ENCODE measurements around the gene SPCS1.
A peak's percentile ranks its signal among the peaks of the same experiment; 100 is the strongest.

The SPCS1 gene

GRCh38 chr3:52721002-52721729 lies 15.3 kb downstream of the SPCS1 start:
- H3K4me3 ChIP-seq (ENCODE audit: low read depth, low read length) = no peak overlapping the region
- WGBS (ENCODE audit: extremely low coverage, insufficient coverage, insufficient read length) = no CpG with 5 or more reads among the region's 6 CpGs
- H3K14ac ChIP-seq (ENCODE audit: low read length) = no peak overlapping the region
- H3K4me2 ChIP-seq (ENCODE audit: low read length) = no peak overlapping the region
- H3K27me3 ChIP-seq (ENCODE audit: insufficient read depth, low read length) = no peaks in the 10 kb centered on the region
- no peaks in the 10 kb centered on the region for H3K79me1 ChIP-seq (ENCODE audit: low read length)
- H4K12ac ChIP-seq (ENCODE audit: low read depth, low read length) = no peak overlapping the region
- DNase-seq = no peak
- no peak overlapping the region for H4K8ac ChIP-seq (ENCODE audit: low read depth, low read length)
- no peak overlapping the region for H3K4ac ChIP-seq (ENCODE audit: low read depth, low read length)
- no peaks in the 10 kb centered on the region for H3K9me3 ChIP-seq (ENCODE audit: insufficient read depth, low read depth, low read length)
- no peak overlapping the region for H4K91ac ChIP-seq (ENCODE audit: low read depth, low read length)
- no peak overlapping the region for H2BK5ac ChIP-seq (ENCODE audit: low read depth, low read length, poor library complexity)
- no peak overlapping the region for H3K23ac ChIP-seq (ENCODE audit: low read length)
- peaks cover 3 to 5% of the 10 kb centered on the region in 2 experiments for H3K4me1 ChIP-seq (ENCODE audit: control insufficient read depth in 1 of 2, insufficient read depth in 2 of 2, low read length in 2 of 2)
- H3K27ac ChIP-seq (ENCODE audit: low read depth, low read length) = peak overlapping the region; percentile 39
- H2AFZ ChIP-seq (ENCODE audit: insufficient read depth, low read length, poor library complexity) = no peak overlapping the region
- no peaks in the 10 kb centered on the region for H3K79me2 ChIP-seq (ENCODE audit: control insufficient read depth, insufficient read depth, low read length, poor library complexity)
- no peak overlapping the region for H3K9ac ChIP-seq (ENCODE audit: low read length)
- no peak overlapping the region for H2BK120ac ChIP-seq (ENCODE audit: insufficient read depth, low read length, poor library complexity)
- H3K36me3 ChIP-seq (ENCODE audit: control insufficient read depth in 1 of 2, insufficient read depth in 2 of 2, low read length in 2 of 2) = no peaks in the 10 kb centered on the region
- no peak overlapping the region for H2AK5ac ChIP-seq (ENCODE audit: low read length)
- H3K18ac ChIP-seq (ENCODE audit: low read length) = no peak overlapping the region
- H2BK12ac ChIP-seq (ENCODE audit: low read length) = no peak overlapping the region

- Histone ChIP-seq H2BK12ac (ENCODE audit: low read length) (no peak overlapping the region), H2BK5ac (ENCODE audit: low read depth, low read length, poor library complexity) (no peak overlapping the region), H4K8ac (ENCODE audit: low read depth, low read length) (no peak overlapping the region), H3K4me3 (ENCODE audit: low read depth, low read length) (no peak overlapping the region), H3K27me3 (ENCODE audit: insufficient read depth, low read length) (no peaks in the 10 kb centered on the region), H3K4me1 (ENCODE audit: control insufficient read depth in 1 of 2, insufficient read depth in 2 of 2, low read length in 2 of 2) (peaks cover 3 to 5% of the 10 kb centered on the region in 2 experiments), H3K4me2 (ENCODE audit: low read length) (no peak overlapping the region), H3K4ac (ENCODE audit: low read depth, low read length) (no peak overlapping the region), H4K91ac (ENCODE audit: low read depth, low read length) (no peak overlapping the region), H3K23ac (ENCODE audit: low read length) (no peak overlapping the region), H3K18ac (ENCODE audit: low read length) (no peak overlapping the region), H2BK120ac (ENCODE audit: insufficient read depth, low read length, poor library complexity) (peak overlapping the region; percentile 38), H3K14ac (ENCODE audit: low read length) (no peak overlapping the region), H4K12ac (ENCODE audit: low read depth, low read length) (no peak overlapping the region), H2AFZ (ENCODE audit: insufficient read depth, low read length, poor library complexity) (no peak overlapping the region), H3K79me2 (ENCODE audit: control insufficient read depth, insufficient read depth, low read length, poor library complexity) (no peaks in the 10 kb centered on the region), H3K36me3 (ENCODE audit: control insufficient read depth in 1 of 2, insufficient read depth in 2 of 2, low read length in 2 of 2) (no peaks in the 10 kb centered on the region), H3K9me3 (ENCODE audit: insufficient read depth, low read depth, low read length) (no peaks in the 10 kb centered on the region), H3K9ac (ENCODE audit: low read length) (no peak overlapping the region), H2AK5ac (ENCODE audit: low read length) (no peak overlapping the region), H3K27ac (ENCODE audit: low read depth, low read length) (no peak overlapping the region), H3K79me1 (ENCODE audit: low read length) (no peaks in the 10 kb centered on the region)
- WGBS (ENCODE audit: extremely low coverage, insufficient coverage, insufficient read length) = no CpG with 5 or more reads among the region's 1 CpG
- DNase-seq = no peak
Measured at GRCh38 chr3:52721730-52722008, 15.8 kb downstream of the SPCS1 start.

DNA sequence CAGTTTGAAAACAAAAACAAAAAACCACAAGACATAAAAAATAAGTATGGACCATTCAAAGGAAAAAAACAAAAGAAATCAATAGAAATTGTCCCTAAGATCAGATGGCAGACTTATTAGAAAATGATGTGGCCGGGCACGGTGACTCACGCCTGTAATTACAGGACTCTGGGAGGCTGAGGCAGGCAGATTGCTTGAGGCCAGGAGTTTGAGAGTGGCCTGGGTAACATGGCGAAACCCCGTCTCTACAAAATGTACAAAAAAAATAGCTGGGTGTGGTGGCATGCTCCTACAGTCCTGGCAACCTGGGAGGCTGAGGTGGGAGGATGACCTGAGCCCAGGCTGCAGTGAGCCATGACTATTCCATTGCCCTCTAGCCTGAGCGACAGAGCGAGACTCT lies 16.6 kb downstream of the SPCS1 start:
- Histone ChIP-seq H3K9me3 (ENCODE audit: insufficient read depth, low read depth, low read length) (no peaks in the 10 kb centered on the region), H3K4me2 (ENCODE audit: low read length) (no peak overlapping the region), H3K18ac (ENCODE audit: low read length) (no peak overlapping the region), H2AFZ (ENCODE audit: insufficient read depth, low read length, poor library complexity) (no peak overlapping the region), H3K27ac (ENCODE audit: low read depth, low read length) (no peak overlapping the region), H3K4me1 (ENCODE audit: control insufficient read depth in 1 of 2, insufficient read depth in 2 of 2, low read length in 2 of 2) (peaks cover 3 to 5% of the 10 kb centered on the region in 2 experiments), H4K8ac (ENCODE audit: low read depth, low read length) (no peak overlapping the region), H3K23ac (ENCODE audit: low read length) (no peak overlapping the region), H3K79me2 (ENCODE audit: control insufficient read depth, insufficient read depth, low read length, poor library complexity) (no peaks in the 10 kb centered on the region), H2AK5ac (ENCODE audit: low read length) (no peak overlapping the region), H3K27me3 (ENCODE audit: insufficient read depth, low read length) (no peaks in the 10 kb centered on the region), H3K4me3 (ENCODE audit: low read depth, low read length) (no peak overlapping the region), H4K12ac (ENCODE audit: low read depth, low read length) (no peak overlapping the region), H4K91ac (ENCODE audit: low read depth, low read length) (no peak overlapping the region), H2BK120ac (ENCODE audit: insufficient read depth, low read length, poor library complexity) (no peak overlapping the region), H3K14ac (ENCODE audit: low read length) (no peak overlapping the region), H3K36me3 (ENCODE audit: control insufficient read depth in 1 of 2, insufficient read depth in 2 of 2, low read length in 2 of 2) (peaks cover 0 to 2% of the 10 kb centered on the region in 2 experiments), H3K4ac (ENCODE audit: low read depth, low read length) (no peak overlapping the region), H2BK5ac (ENCODE audit: low read depth, low read length, poor library complexity) (no peak overlapping the region), H3K9ac (ENCODE audit: low read length) (no peak overlapping the region), H2BK12ac (ENCODE audit: low read length) (no peak overlapping the region), H3K79me1 (ENCODE audit: low read length) (no peaks in the 10 kb centered on the region)
- DNase-seq = peak; percentile 30 to 51
- WGBS (ENCODE audit: extremely low coverage, insufficient coverage, insufficient read length) = no CpG with 5 or more reads among the region's 7 CpGs

- H3K79me2 ChIP-seq (ENCODE audit: control insufficient read depth, insufficient read depth, low read length, poor library complexity) = no peaks in the 10 kb centered on the region
- no peak overlapping the region for H2BK5ac ChIP-seq (ENCODE audit: low read depth, low read length, poor library complexity)
- no peak overlapping the region for H4K12ac ChIP-seq (ENCODE audit: low read depth, low read length)
- no peak overlapping the region for H3K18ac ChIP-seq (ENCODE audit: low read length)
- no peak overlapping the region for H3K4me2 ChIP-seq (ENCODE audit: low read length)
- DNase-seq = no peak
- H3K36me3 ChIP-seq (ENCODE audit: control insufficient read depth in 1 of 2, insufficient read depth in 2 of 2, low read length in 2 of 2) = peaks cover 4 to 6% of the 10 kb centered on the region in 2 experiments
- H2BK12ac ChIP-seq (ENCODE audit: low read length) = no peak overlapping the region
- H3K4ac ChIP-seq (ENCODE audit: low read depth, low read length) = no peak overlapping the region
- no peak overlapping the region for H3K27ac ChIP-seq (ENCODE audit: low read depth, low read length)
- no peak overlapping the region for H2AK5ac ChIP-seq (ENCODE audit: low read length)
- WGBS (ENCODE audit: extremely low coverage, insufficient coverage, insufficient read length) = no CpG with 5 or more reads among the region's 5 CpGs
- no peak overlapping the region for H2BK120ac ChIP-seq (ENCODE audit: insufficient read depth, low read length, poor library complexity)
- H4K91ac ChIP-seq (ENCODE audit: low read depth, low read length) = no peak overlapping the region
- H2AFZ ChIP-seq (ENCODE audit: insufficient read depth, low read length, poor library complexity) = no peak overlapping the region
- peaks cover 3 to 5% of the 10 kb centered on the region in 2 experiments for H3K4me1 ChIP-seq (ENCODE audit: control insufficient read depth in 1 of 2, insufficient read depth in 2 of 2, low read length in 2 of 2)
- H3K27me3 ChIP-seq (ENCODE audit: insufficient read depth, low read length) = no peaks in the 10 kb centered on the region
- no peak overlapping the region for H4K8ac ChIP-seq (ENCODE audit: low read depth, low read length)
- no peak overlapping the region for H3K9ac ChIP-seq (ENCODE audit: low read length)
- peaks cover 3% of the 10 kb centered on the region for H3K79me1 ChIP-seq (ENCODE audit: low read length)
- no peak overlapping the region for H3K4me3 ChIP-seq (ENCODE audit: low read depth, low read length)
- H3K23ac ChIP-seq (ENCODE audit: low read length) = no peak overlapping the region
- no peak overlapping the region for H3K14ac ChIP-seq (ENCODE audit: low read length)
- H3K9me3 ChIP-seq (ENCODE audit: insufficient read depth, low read depth, low read length) = peaks cover 3% of the 10 kb centered on the region
Measured at GRCh38 chr3:52723935-52724334, 18.0 kb downstream of the SPCS1 start.
